NCI-H1694 (cell line): ENCODE results near the gene TMEM94.
A peak's percentile ranks its signal among the peaks of the same experiment; 100 is the strongest.
"Not testable (repeated sequence)": the region's sequence is repeated elsewhere in the genome, so short reads cannot be mapped to it uniquely, and the experiment has no call there.

ENCODE experiments used
- DNase-seq: peaks from one replicate; lab custom pipeline; 2025; lab: John Stamatoyannopoulos, UW

TMEM94 gene

DNA sequence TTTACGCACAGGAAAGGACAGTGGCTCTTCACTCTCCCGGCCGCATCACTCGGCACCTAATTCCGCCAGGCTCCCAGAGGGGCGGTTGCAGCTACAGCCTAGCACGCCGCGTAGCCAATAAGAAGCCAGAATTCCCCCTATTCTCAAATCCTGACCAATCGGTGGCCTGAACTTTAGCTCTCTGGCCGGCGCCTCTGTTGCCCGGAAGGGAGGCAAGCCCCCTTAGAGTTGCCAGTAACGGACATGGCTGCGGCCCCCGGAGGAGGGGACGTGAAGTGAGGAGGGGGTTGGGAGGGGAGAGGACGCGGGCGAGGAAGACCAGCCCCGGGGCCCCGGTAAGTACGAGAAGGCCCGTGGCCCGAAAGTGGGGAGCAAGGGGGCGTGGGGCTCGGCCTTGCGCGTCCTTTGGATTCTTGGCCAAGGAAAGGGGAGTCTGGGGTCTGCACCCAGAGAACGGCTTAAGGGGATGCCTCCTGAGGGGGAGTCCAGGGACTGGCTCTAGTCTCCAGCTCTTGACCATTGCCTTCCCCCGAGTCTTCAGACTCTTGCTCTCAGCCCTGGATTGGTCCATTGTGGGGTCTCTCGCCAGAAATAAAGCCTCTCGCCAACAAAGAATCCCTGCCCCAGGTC, at the start of gene TMEM94:
TSS of gene TMEM94 (plus strand) at position 219 of the 630 bp plus-strand sequence. CDS start 15,271 bp downstream, outside the sequence.
- peak; percentile 95 for DNase-seq

DNA sequence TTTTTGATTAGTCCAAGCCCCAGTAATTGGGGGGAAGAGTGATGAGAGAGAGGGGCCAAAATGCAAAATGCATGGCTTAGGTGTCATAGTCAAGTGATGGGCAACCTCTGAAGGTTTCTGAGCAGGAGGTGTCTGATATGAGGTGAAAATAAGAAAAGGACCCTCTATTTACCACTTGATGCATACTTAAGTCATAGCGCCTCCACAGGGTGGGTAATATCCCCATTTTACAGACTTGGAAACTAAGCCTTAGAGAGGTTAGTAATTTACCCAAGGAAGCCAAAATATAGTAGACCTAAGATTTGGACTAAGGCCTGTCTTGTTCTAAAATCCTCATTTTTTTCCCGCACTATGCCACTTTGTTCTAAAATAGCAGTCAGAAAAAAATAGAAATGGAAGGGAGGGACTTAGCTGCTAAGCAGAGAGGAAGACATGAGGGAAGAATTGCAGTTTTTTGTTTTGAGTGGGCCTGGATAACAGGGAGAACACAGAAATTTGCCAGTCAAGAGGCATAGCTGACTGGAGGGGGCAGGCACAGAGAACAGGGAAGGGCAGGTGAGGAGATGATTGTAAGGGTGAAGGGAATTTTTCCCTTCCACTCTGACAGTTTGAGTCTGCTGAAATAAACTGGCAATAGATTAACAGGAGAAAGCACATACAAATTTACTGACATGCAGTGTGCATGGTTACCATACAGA, 48.6 kb upstream of the TMEM94 start:
- no peak for DNase-seq

DNA sequence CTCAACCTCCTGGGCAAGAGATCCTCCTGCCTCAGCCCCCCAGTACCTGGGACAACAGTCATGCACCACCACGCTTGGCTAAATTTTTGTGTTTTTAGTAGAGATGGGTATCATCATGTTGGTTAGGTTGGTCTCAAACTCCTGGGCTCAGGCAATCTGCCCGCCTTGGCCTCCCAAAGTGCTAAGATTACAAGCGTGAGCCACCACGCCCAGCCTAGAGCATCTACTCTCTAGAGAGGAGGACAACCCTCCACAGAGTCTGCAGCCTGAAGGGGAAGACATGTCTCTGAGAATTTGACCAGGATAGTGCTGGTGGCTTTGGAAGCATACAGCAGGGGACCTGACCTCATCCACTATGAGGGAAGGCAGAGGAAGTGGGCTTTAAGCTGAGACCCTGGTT, 46.3 kb upstream of the TMEM94 start:
- DNase-seq, result no peak

DNA sequence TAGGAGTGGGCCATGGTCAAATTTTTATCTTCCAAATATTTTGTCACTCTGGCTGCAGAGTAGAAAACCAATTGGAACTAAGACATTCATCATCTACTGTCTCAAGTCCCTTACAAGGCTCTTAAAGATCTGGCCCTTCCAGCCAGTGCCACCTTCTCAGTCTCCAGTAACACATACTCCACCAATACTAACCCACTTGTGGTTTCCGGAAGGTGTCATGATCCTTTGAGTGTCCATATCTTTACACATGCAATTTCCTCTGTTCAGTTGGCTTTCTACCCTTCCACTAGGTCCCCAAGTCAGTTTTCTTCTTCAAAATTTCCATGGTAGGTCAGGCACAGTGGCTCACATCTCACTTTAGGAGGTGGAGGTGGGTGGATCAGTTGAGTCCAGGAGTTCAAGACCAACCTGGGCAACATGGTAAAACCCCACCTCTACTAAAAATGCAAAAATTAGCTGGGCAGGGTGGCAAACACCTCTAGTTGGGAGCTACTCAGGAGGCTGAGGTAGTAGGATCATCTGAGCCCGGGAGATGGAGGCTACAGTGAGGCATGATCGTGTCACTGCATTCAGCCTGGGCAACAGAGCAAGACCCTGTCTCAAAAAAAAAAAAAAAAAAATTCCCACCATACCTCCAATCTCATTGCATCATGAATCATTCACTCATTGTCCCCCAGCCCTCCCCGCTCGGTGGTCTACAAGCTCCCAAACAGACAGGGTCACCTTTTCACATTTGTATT, 44.9 kb upstream of the TMEM94 start:
- DNase-seq, result no peak

DNA sequence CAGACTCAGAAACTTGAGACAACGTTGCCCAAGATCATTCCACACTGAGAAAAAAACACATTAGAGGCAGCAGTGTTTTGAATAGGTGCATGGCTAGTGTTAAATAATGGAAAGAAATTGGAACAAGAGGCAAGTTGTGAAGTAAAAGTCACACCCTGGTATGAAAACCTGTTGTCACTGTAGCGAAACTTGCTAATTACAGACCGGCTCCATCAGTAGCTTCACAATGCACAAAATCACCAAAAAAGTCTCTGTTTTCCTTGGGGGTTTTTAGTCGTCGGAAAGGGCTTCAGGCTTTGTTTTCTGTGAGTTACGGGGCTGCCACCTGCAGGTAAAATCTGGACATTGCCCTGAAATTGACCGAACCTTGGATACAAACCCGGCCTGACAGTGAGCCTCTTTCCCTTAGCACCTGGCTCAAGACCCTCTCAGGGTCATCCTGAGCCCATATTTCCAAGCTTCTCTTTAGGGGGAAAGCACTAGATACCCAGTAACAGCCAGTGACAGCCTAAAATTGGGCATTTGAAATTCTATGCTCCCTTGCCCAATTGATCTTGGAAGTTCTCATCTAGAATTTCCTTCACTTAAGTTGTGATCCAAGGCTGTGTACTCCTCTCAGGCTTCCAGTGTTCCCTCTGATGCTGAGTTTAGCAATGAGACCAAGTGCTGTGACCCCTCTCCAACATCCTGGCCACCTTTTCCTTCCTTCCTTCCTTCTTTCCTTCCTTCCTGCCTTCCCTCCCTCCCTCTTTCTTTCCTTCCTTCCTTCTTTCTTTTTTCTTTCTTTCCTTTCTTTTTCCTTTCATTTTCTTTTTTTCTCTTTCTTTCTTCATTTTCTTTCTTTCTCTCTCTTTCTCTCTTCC, 43.7 kb upstream of the TMEM94 start:
- peak; percentile 62 for DNase-seq

DNA sequence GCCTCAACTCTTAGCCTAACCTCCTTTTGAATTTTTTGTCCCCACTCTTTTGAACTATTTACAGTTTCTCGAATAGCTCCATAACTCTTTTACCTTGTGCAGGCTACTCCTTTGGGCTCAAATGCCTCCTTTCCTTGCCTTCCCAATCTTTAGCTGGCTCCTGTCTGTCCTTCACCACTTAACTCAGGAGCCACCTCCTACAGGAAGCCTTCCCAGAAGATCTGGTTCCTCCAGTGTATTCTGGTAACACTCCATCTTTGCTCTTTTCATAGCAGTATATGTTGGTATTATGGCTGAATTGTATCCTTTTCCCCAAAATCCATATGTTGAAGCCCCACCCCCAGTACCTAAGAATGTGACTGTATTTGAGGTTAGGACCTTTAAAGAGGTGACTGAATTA, 41.9 kb upstream of the TMEM94 start:
- no peak for DNase-seq

DNA sequence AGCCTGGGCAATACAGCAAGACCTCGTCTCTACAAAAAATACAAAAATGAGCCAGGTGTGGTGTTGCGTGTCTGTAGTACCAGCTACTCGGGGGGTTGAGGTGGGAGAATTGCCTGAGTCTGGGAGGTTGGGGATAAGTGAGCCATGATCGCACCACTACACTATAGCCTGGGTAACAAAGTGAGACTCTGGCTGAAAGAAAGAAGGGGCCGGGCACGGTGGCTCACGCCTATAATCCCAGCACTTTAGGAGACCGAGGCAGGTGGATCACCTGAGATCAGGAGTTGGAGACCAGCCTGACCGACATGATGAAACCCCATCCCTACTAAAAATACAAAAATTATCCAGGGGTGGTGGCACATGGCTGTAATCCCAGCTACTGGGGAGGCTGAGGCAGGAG, 40.4 kb upstream of the TMEM94 start:
- DNase-seq, result no peak

DNA sequence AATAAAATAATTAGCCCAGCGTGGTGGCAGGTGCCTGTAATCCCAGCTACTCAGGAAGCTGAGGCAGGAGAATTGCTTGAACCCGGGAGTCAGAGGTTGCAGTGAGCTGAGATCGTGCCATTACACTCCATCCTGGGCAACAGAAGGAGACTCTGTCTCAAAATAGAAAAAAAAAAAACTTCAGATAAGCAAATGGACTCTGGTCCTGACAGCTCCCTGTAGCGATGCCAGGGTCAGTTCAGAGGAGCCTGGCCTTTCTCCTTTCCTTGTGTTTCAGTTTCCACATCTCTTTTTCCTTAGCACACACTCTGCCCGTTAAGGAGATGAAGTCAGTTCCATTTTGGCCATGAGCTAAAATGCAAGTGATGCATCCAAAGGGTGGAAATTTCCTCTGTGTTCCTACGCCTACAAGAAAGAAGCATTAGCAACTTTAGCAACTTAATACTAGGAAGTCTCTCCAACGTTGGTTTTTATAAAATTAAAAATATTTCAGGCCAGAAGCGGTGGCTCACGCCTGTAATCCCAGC, 39.3 kb upstream of the TMEM94 start:
- DNase-seq, result no peak

DNA sequence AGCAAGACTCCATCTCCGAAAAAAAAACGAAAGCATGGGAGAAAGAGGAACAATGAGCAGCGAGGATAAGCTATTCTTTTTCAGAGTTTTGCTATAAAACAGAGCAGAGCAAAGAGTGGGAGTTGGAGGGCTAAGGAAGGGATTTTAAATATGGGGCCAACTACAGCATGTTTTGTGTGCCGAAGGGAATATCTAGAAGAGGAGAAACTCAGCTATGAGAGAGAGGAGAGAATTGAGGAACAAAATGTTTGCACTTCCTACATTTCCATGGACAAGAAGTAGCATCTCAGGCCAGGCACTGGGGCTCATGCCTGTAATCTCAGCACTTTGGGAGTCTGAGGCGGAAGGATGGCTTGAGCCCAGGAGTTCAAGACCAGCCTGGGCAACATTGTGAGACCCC, 37.9 kb upstream of the TMEM94 start:
- no peak for DNase-seq

DNA sequence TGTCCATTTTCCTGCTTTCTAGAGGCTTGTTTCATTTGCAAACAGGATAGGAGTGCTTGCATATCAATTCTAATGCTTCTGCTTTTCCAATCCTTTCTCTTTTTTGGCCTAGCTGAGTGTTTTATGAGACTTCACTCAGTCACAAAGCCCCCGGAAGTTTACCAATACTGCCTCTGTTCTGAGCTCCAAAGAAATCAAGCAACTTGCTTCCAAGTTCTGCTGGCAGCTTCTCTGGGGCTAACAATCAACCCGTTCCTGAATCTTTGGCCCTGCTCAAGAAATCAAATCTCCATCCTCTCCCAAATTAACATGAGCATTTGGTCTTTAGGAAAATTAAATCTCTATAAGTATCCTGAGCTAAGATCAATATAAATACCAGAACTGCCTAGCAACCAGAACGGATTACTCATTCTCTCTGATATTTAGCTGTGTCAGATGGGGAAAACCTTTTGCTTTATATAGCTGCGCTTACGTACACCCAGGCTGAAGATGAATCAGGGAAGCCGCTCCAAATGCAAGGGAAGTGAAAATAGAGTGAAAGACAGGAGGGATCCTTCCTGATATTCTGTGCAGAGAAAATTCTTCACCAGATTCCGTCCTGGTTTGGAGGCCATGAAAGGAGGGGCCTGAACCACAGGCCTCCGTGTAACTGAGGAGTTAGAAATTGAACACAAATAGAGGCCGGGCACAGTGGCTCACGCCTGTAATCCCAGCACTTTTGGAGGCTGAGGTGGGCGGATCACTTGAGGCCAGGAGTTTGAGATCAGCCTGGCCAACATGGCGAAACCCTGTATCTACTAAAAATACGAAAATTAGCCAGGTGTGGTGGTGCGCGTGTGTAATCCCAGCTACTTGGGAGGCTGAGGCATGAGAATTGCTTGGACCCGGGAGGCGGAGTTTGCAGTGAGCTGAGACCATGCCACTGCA, 27.6 kb upstream of the TMEM94 start:
- no peak for DNase-seq

DNA sequence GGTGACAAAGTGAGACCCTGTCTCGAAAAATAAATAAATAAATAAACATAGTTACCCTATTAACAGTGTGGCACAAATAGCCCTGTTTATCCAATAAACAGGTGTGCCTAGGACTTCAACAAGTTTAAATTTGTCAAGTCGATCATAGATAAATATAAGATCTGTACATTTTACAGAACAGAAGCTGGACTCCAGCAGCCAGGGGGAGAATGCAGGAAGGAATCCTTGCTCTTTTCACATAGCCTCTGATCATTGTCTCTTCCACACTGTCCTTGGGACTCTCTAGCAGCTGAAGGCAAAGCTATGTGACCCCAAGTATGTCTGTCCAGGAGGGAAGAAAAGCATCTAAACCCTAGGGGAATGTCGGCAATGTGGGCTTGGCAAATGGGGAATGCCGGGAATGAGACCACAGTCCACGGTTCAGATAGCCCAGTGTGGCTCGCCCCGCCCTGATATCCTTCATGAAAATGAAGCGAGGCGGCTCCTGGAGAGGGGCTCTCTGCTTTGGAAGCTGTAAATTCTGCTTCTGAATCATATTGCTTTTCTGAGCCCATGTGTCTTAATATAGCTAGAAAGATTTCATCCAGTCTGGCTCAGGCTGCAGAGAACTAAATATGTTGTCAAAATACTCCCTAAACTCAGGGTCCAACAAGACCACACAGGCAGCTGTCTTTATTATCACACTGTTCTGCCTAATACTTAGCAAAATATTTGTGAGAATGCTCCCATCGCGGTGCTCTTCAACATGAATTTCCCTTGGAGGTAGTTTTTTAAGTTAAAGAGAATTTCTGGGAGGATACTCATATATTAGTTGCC, 26.1 kb upstream of the TMEM94 start:
- DNase-seq, result no peak

DNA sequence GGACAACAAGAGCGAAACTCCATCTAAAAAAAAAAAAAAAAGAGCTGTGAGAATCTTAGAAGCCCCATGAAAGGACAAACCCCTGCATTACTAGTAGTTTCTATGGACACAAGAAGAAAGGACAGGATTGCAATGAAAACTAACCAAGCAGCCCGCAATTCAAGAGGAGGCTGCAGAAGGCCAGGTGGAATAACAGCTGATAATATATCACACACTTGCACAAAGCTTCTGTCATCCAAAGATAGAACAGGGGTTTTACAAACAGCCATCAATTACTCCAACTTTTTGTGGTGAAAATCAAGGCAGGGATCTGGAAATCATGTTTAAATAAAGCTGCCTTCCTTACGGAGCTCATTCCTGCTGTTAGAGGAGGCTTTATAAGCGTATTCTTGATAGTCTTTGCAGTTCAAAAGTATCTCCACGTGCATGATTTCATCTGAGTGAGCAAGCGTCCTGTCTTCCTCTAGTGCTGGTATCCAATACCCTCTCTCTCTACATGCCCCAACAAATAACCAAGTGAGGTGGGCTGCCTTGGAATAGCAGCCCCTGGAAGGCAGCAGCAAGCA, 23.1 kb upstream of the TMEM94 start:
- no peak for DNase-seq

DNA sequence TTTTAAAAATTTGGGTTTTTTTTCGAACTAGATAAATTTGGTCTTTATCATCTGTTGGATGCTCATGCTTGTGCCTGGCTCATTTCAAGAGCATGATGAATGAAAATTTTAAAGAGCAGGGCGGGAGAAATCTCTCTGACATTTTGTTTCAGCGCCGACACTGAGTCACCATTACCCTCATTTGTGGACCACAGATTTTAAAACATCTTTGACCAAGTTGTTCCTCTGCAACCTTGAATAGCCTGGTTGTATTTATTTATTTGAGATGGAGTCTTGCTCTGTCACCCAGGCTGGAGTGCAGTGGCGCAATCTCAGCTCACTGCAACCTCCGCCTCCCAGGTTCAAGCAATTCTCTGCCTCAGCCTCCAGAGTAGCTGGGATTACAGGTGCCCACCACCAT, 22.0 kb upstream of the TMEM94 start:
- not testable (repeated sequence) for DNase-seq

DNA sequence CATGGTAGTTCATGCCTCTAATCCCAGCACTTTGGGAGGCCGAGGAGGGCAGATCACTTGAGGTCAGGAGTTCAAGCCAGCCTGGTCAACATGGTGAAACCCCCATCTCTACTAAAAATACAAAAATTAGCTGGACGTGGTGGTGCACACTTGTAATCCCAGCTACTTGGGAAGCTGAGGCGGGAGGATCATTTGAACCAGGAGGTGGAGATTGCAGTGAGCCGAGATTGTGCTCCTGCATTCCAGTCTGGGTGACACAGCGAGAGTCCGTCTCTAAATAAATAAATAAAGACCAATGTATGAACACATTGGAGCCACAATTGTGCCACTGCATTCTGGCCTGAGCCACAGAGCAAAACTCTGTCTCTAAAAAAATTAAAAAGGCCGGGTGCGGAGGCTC, 19.0 kb upstream of the TMEM94 start:
- not testable (repeated sequence) for DNase-seq

DNA sequence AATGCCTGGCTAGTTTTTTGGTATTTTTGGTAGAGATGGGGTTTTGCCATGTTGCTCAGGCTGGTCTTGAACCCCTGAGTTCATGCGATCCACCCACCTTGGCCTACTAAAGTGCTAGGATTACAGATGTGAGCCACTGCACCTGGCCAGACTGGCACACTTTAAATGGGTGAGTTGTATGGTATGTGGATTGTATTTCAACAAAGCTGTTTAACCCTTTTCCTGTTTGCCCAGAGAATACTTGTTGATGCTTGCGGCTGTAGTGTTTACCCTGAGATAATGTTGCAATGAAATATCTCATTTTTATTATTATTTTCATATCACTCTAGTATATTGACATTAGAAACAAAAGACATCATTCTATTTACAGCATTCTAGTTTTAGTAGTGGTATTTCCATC, 17.1 kb upstream of the TMEM94 start:
- no peak for DNase-seq

DNA sequence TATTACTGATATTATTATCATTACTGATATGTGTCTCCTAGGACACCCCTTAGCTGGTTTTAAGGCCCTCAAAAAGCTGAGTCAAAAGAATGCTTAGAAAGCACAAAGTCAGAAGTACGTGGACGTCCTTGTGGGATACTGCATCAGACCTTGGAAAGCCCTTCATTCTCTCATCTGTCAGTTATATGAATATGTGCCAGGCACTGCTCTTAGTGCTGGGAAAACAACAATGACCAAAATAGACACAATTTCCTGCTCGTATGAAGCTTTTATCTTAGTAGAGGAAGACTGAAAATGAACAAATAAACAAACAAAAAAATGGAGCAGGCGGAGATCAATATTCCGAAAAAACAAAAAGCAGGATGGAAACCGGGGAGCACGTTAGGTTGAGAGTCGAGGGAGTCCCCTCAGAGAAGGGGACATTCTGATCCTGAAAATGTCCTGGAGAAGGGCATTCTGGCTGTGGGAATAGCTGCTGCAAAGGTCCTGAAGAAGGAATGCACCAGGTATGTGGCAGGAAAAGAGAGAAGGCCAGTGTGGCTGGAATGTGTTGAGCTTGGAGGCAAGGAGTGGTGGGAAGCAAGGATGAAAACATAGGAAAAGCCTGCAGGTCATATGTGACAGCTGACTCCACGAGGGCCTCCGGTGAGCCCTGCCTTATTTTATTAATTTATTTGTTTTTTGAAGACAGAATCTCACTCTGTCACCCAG, 15.5 kb upstream of the TMEM94 start:
- no peak for DNase-seq

DNA sequence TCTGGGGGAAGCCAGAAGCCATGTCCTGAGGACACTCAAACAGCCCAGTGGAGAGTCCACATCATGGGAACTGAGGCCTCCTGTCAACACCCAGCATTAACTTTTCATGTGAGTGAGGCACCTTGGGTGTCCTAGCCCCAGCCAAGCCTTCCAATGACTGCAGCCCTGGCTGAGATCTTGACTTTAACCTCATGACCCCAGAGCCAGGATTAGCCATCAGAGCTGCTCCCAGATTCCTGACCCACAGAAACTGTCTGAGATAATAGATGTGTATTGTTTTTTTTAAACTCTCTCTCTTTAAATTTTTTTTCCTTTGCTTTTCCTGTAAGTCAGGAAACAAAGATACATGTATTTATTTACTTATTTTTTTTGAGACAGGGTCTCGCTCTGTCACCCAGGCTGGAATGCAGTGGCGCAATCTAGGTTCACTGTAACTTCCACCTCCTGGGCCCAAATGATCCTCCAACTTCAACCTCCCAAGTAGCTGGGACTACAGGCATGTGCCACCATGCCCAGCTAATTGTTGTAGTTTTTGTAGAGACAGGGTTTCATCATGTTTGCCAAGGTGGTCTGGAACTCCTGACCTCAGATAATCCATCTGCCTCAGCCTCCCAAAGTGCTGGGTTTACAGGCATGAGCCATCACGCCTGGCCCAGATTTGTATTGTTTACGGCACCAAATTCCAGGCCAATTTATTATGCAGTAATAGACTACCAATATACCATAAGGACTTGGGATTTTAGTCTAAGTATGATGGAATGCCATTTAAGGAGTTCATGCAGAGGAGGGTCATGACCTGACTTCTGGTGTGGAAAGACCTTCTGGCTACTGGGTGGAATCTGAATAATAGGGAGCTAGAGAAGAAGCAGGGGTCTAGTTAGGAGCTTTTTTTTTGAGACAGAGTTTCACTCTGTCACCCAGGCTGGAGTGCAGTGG, 14.0 kb upstream of the TMEM94 start:
- no peak for DNase-seq

DNA sequence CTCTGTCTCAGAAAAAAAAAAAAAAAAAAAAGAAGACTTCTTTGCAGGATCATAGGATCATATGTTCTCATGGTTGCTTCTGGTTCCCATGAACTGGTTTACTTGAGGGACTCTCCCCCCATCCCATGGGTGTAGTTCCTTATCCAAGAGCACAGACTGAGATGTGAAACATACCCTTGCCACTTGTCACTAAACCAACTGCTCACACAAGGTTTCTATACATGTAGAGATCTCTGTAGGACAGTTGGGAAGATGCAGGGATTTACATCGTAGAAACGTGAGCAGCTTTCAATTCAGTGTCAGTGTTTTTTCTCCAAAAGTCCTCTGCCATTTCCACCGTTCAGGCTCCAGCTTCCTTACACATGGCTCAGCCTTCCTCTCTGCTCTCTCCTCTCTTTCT, 11.1 kb upstream of the TMEM94 start:
- no peak for DNase-seq
